PC-3 (cell line): ENCODE results near the gene MYH10.

ENCODE experiments used
- CTCF ChIP-seq: fragments of 300-600 bp; sonication (generic); conservative IDR thresholded peaks from 2 replicates; pipeline ENCODE4 v1.5.1; 2017; ENCODE audit warnings: antibody characterized with exemption, low read depth, mild to moderate bottlenecking, low read length
- EZH2 ChIP-seq: fragments of 300-600 bp; sonication (generic); IDR thresholded peaks from one replicate; pipeline ENCODE4 v1.6.1; 2017; ENCODE audit warnings: antibody characterized with exemption, mild to moderate bottlenecking, low read length; ENCODE audit not compliant: unreplicated experiment

GRCh38 chr17:8656693-8657092 lies 26.2 kb upstream of the MYH10 start:
- TF ChIP-seq CTCF (no peak), EZH2 (no peak)
